Amniotic epithelial cell (primary cell): ENCODE results near the gene CH25H.
"Not testable (repeated sequence)": the region's sequence is repeated elsewhere in the genome, so short reads cannot be mapped to it uniquely, and the experiment has no call there.

Experiments used
- DNase-seq: peaks from one replicate; pipeline ENCODE4 v3.0.0-alpha.2; 2010; ENCODE audit warnings: low read depth

The CH25H gene

GRCh38 chr10:89207181-89207800 is at the start of gene CH25H:
Gene CH25H (minus strand): TSS chr10:89207317. CDS start chr10:89207292, 25 bp downstream.
- DNase-seq = peak; percentile 47

GRCh38 chr10:89256340-89256739 is 49.2 kb upstream of the CH25H start:
- no peak for DNase-seq

DNA sequence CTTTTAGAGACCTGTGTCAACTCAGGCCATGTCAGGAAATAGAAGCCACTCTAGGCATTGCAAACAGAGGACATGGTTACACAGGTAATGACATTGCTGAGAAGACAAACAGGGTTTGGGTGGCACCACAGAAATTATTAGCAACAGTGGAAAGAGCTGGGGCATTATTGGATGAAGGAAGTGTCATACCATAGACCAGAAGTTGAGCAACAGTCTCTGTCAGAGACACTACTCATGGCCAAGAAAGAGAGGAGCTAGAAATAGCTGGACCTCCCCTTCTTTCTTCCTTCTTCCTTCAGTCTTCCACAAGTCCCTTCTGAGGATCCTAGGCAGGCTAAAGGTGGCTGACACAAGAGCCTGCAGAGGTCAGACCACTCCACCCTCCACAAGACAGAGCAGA is 48.7 kb upstream of the CH25H start:
- no peak for DNase-seq

DNA sequence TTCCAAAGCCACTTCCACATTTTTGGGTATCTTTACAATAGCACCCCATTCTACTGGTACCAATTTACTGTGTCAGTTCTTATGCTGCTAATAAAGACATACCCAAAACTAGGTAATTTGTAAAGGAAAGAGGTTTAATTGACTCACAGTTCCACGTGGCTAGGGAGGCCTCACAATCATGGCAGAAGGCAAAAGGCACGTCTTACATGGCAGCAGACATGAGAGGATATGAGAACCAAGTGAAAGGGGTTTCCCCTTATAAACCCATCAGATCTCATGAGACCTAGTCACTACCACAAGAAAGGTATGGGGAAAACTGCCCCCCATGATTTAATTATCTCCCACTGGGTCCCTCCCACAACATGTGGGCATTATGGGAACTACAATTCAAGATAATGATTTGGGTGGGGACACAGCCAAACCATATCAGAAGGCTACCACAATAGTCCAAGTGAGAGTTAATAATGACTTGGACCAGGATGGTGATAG is 48.0 kb upstream of the CH25H start:
- DNase-seq = not testable (repeated sequence)

DNA sequence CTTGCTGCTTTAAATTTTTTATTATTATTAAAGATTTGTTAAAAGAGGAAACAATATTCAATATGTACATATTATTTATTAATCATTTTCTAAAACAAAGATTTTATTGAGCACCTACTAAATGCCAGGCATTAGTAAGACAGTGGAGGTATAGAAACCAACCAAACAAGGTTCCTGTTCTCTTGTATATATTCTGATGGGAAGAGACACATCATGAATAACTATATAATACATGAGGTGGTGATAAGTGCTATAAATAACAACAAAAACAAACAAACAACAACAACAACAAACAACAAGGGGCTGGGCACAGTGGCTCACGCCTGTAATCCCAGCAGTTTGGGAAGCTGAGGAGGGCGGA is 45.1 kb upstream of the CH25H start:
- no peak for DNase-seq

- peak; percentile 97 for DNase-seq
These were observed 44.5 kb upstream of the CH25H start, which contains the start of gene LIPA for GRCh38 chr10:89251409-89252224. Gene LIPA (minus strand): TSS chr10:89251775. CDS start chr10:89247648, 4,127 bp downstream.

DNA sequence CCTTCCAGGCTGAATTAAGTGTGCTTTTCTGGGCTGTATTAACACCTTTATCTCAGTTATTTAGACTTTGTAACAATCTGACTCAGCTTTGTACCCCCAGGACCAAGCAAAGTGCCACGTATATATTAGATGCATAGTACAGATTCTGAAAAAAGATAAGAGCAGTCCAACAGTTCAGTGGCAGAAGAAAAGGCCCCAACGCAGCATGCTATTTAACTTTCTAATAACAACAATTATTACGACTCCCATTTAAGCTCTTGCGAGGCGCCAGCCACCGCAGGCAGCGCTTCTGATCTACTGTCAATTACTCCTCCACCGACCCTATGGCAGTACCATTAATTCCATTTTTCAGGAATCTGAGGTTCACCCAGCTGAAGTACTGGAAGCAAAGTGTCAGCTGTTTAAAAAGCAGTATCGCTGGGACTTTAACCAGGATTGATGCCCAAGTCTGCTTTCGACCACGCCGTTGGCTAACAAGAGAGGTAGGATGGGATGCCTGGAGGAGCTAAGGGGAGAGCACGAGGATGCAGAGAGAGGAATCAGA is 43.8 kb upstream of the CH25H start:
- DNase-seq = no peak

DNA sequence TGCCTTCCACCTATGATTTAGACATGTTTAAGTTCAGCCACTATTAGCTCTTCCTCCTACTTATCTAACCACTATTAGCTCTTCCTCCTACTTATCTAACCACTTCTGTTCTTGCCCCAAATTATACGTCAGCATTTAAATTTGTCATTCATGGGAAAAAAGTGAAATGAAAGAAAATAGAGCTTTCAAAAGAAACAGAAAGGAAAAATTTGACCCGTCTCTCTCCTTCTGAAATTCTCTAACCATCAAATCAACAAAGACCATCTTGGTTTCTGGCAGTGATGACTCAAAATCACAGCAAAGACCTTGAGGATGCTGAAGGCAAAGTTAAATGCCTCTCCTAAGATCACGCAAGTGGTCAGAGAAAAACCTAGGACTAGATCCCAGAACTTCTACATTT is 41.9 kb upstream of the CH25H start:
- DNase-seq = no peak

- DNase-seq = not testable (repeated sequence)
These were observed 40.5 kb upstream of the CH25H start for GRCh38 chr10:89247623-89248022.

GRCh38 chr10:89245802-89246201 is 38.7 kb upstream of the CH25H start:
- no peak for DNase-seq

GRCh38 chr10:89242840-89243568 is 35.9 kb upstream of the CH25H start:
- no peak for DNase-seq

- DNase-seq = no peak
These were observed 35.2 kb upstream of the CH25H start for GRCh38 chr10:89242345-89242684.

DNA sequence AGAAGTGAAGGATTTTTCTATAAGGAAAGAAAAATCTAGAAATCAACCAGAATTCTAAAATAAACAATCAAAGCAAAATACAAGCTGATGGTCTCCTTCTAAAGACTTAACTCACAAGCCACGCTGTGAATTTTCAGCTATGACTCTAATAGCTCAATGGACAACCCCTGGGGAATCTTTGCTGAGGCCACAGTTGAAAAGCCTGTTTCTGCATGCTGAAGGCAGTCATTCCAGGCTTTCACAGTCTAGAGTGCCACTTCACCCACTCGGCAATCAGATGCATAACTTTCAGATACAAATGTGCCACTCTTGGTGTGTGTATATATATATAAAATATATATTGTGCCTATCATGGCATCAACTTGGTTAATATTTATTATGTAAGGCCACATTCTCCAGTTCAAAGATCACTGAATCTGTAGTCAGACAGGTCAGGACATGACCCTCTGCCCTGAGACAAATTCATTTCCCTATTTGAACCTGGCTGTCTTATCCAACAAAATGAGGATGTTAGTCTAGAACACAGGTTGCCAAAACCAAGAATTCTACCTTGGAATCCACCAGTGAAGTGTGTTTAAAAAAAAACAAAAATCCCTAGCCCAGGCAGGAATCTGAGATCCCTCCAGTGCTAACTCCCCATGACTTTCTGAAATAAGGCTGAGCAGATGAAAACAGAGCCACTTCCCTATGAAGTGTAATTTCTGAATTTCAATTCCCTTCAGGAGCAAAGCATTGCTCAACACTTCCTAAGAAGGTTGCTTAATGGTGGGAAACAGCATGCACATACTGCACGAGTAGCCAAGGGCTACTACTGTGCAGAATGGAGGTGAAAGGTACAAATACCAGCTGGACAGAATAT is 34.6 kb upstream of the CH25H start:
- DNase-seq = peak; percentile 73

DNA sequence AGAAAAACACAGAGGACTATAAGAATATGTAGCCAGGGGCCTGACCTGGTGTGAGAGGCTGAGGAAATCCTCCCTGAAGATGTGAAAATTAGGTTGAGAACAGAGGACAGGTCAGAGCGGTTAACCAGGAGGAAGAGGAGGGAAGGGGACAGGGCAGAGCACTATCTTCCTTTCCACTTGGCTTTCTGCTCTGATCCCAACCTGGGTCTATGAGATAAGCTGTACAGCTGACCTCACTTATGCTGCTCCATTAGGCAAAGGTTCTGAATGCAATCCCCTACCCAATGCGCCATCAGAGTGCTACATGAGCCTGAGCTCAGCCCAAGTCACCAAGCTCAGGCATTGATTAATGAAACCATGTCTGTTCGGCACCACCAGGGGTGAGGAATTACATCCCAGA is 33.9 kb upstream of the CH25H start:
- DNase-seq = no peak

DNA sequence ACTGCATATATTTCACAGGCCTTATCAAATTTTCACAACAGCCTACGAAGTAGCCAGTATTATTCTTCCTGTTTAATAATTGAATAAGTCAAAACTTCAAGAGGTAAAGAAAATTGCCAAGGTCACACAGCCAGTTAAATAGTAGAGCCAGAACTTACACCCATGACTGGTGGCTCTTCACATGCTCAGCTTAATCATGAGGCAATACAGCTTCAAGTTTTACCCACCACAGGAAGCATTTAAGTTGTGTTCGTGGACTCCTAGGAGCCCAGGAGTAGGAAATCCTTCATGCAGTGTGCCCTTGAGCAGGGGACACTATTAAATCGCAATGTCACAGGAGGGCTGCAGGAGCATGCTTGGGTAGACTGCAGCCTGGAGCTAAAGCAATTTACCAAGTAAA is 33.4 kb upstream of the CH25H start:
- no peak for DNase-seq

DNA sequence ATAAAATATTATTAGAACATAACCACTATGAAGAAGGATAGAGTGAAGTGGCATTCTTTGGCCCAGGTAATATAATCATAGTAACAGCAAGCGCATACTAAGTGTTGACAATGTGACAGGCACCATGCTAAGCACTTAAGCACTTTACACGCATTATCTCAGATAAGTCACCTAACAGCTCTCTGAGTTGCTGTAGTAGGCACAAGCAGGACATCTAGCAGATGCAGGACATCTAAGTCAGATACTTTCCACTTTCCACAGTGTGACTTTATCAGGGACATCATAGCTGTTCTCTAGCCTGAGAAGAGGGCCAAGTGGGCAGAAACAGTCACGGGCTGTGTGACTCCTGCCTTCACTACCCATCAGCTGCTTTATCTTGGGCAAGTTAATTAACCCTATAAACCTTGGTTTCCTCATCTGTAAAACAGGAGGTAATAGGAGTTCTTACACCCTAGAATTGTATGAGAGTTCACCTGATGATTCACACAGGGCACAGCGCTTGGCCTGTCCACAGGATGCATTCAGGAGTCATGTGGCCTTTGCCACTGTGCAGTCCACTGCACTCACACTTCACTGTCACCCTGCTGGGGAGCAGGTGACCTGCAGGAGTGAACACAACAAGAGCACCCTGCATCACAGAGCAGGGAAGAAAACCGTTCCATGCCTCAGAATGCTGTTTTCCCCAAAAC is 32.0 kb upstream of the CH25H start:
- no peak for DNase-seq

DNA sequence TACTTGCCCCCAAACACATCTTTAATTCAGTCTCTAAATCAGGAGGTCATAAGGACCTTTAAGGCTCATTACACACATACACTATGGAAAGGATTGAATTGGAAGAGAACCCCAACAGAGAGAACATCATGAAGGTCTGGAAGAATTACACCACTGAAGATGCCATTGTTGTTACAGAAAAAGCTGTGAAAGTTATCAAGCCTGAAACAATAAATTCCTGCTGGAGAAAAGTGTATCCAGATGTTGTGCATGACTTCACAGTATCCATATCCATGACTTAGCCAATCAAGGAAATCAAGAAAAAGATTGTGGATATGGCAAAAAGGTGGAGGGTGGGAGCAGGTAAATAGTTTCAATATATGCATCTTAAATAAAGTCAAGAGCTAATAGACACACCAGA is 30.7 kb upstream of the CH25H start:
- DNase-seq = no peak

GRCh38 chr10:89236226-89236797 is 29.2 kb upstream of the CH25H start:
- DNase-seq = no peak

GRCh38 chr10:89235073-89235798 is 28.1 kb upstream of the CH25H start:
- DNase-seq = no peak

DNA sequence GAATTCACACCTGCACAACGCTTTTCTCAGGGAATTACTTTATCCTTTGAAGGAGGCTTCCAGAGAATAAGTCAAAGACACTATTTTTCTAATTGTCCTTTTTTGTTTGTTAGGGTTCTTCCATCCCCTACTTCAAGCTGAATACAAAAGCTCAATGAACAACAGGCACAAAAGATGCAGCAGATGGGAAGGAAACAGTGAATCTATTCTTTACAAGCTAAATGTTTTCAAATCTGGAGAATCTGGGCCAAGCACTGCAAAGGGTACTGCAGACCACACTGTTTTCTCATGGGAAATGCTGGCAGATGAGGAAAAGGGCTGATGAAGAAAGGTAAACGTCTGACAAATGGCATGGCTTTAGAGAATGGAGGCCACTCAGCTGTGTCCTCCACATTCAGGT is 25.9 kb upstream of the CH25H start:
- no peak for DNase-seq
